HCT116 (cell line): ENCODE results near the gene SPSB4. TPM values are rescaled to one million over a fixed set of nuclear protein-coding genes. Genes with fewer than 3 reads are reported as not detected.

Experiments
- ATAC-seq: fragments of 200-7000 bp; cut with Tn5 transposase; 2 replicates; pipeline ENCODE4 v1.9.1; 2020; ENCODE audit warnings: mild to moderate bottlenecking, moderate library complexity
- BruUV-seq: library from RNA; stranded (reverse); fragments of 400-500 nt; replicated peaks from 2 replicates; lab custom pipeline; 2021; lab: Mats Ljungman, UMichigan
- CTCF ChIA-PET: fragments of 300-600 bp; sonication (Branson Sonifier 250); formaldehyde crosslinking; loops from one replicate; lab custom pipeline; 2021; ENCODE audit warnings: antibody characterized with exemption; lab: Charles Lee
- POLR2A ChIA-PET: fragments of 300-600, 350-600 bp; sonication (Branson Sonifier 250); formaldehyde crosslinking; loops from one replicate; lab custom pipeline; 2021; ENCODE audit warnings: antibody characterized with exemption; lab: Charles Lee
- RAD21 ChIA-PET, 2 experiments: fragments of 300-600 bp; sonication (Branson Sonifier 250); formaldehyde crosslinking; loops; one replicate each; lab custom pipeline; 2023; ENCODE audit warnings: low total read pairs in 2 of 2; ENCODE audit not compliant: uncharacterized antibody in 2 of 2, unreplicated experiment in 2 of 2, low non-redundant PET in 1 of 2; lab: Charles Lee
- DNase-seq: peaks from one replicate; pipeline ENCODE4 v3.0.0-alpha.2; 2010; ENCODE audit warnings: low read depth, low spot score
- H2AFZ ChIP-seq: fragments of 200-600 bp; shearing (Covaris generic), sonication (generic); 2 replicates; pipeline ENCODE4 v1.6.1; 2017; ENCODE audit warnings: low read depth, mixed run types, mixed read lengths, antibody characterized with exemption, low read length; ENCODE audit not compliant: poor library complexity, severe bottlenecking
- H3K27ac ChIP-seq: 2 replicates; pipeline ENCODE4 v1.5.1; 2012; ENCODE audit warnings: low read depth, low read length
- H3K27me3 ChIP-seq: fragments of 200-600 bp; sonication (generic); 2 replicates; pipeline ENCODE4 v1.6.1; 2016; ENCODE audit warnings: mixed run types, low read length, mixed read lengths; ENCODE audit not compliant: insufficient read depth
- H3K36me3 ChIP-seq, 2 experiments: fragments of 200-500 bp in 1 of 2; fragments of 200-600 bp in 1 of 2; sonication (Bioruptor generic) in 1 of 2; sonication (generic) in 1 of 2; 2 replicates each; pipeline versions ENCODE4 v1.5.1 to v1.6.1; 2014 to 2016; ENCODE audit warnings: low read length in 2 of 2, inconsistent platforms in 1 of 2, mixed read lengths in 1 of 2, mixed run types in 1 of 2; ENCODE audit not compliant: insufficient read depth in 2 of 2, control insufficient read depth in 1 of 2
- H3K4me1 ChIP-seq, 2 experiments: fragments of 200-600 bp in 1 of 2; sonication (generic) in 1 of 2; 2 replicates each; pipeline versions ENCODE4 v1.5.1 to v1.6.1; 2012 to 2017; ENCODE audit warnings: low read length in 2 of 2, inconsistent platforms in 1 of 2, mild to moderate bottlenecking in 1 of 2, mixed read lengths in 1 of 2, mixed run types in 1 of 2, moderate library complexity in 1 of 2; ENCODE audit not compliant: insufficient read depth in 2 of 2, control insufficient read depth in 1 of 2
- H3K4me2 ChIP-seq: fragments of 200-600 bp; sonication (generic); 2 replicates; pipeline ENCODE4 v1.6.1; 2017; ENCODE audit warnings: mixed run types, low read length, mixed read lengths
- H3K4me3 ChIP-seq, 2 experiments: fragments of 200-600 bp in 1 of 2; sonication (generic) in 1 of 2; replicated peaks in 1 of 2; 2 replicates each; pipeline ENCODE4 v1.5.1; 2011 to 2016; ENCODE audit warnings: low read length in 2 of 2, control low read depth in 1 of 2, low read depth in 1 of 2, mild to moderate bottlenecking in 1 of 2, mixed read lengths in 1 of 2, mixed run types in 1 of 2
- H3K79me2 ChIP-seq: fragments of 200-600 bp; sonication (generic); 2 replicates; pipeline ENCODE4 v1.6.1; 2017; ENCODE audit warnings: mild to moderate bottlenecking, mixed run types, low read length, moderate library complexity, mixed read lengths; ENCODE audit not compliant: insufficient read depth
- H3K9ac ChIP-seq: fragments of 200-600 bp; sonication (generic); 2 replicates; pipeline ENCODE4 v1.6.1; 2016; ENCODE audit warnings: low read length, mixed read lengths
- H3K9me2 ChIP-seq: fragments of 200-600 bp; sonication (generic), shearing (Covaris generic); 2 replicates; pipeline ENCODE4 v1.6.1; 2017; ENCODE audit warnings: mixed run types, mild to moderate bottlenecking, moderate library complexity; ENCODE audit not compliant: insufficient read depth
- H3K9me3 ChIP-seq, 2 experiments: fragments of 200-500 bp in 1 of 2; fragments of 200-600 bp in 1 of 2; sonication (Bioruptor generic) in 1 of 2; sonication (generic) in 1 of 2; 2 replicates each; pipeline ENCODE4 v1.6.1; 2014 to 2017; ENCODE audit warnings: low read length in 2 of 2, mixed read lengths in 2 of 2, inconsistent platforms in 1 of 2, low read depth in 1 of 2, mild to moderate bottlenecking in 1 of 2, mixed run types in 1 of 2, moderate library complexity in 1 of 2; ENCODE audit not compliant: control insufficient read depth in 1 of 2, insufficient read depth in 1 of 2
- H4K20me1 ChIP-seq: fragments of 200-600 bp; sonication (generic), shearing (Covaris generic); 2 replicates; pipeline ENCODE4 v1.6.1; 2017; ENCODE audit warnings: mixed run types, mild to moderate bottlenecking, moderate library complexity; ENCODE audit not compliant: insufficient read depth
- CBX3 ChIP-seq: IDR thresholded peaks from 2 replicates; pipeline ENCODE4 v1.6.1; 2012; ENCODE audit warnings: low read depth
- EZH2phosphoT487 ChIP-seq: fragments of 200-600 bp; IDR thresholded peaks from 2 replicates; pipeline ENCODE4 v1.6.1; 2018; ENCODE audit warnings: antibody characterized with exemption, borderline replicate concordance
- FOSL1 ChIP-seq: IDR thresholded peaks from 2 replicates; pipeline ENCODE4 v1.6.1; 2012; ENCODE audit warnings: low read depth
- POLR2AphosphoS5 ChIP-seq: IDR thresholded peaks from 2 replicates; pipeline ENCODE4 v1.6.1; 2011; ENCODE audit warnings: mild to moderate bottlenecking, low read depth, low read length, moderate library complexity
- RAD21 ChIP-seq: IDR thresholded peaks from 2 replicates; pipeline ENCODE4 v1.6.1; 2012; ENCODE audit warnings: low read depth, mild to moderate bottlenecking
- ZFX ChIP-seq: fragments of 450-650 bp; IDR thresholded peaks from 2 replicates; pipeline ENCODE4 v1.6.1; 2017
- intact Hi-C: fragments of 100-400 bp; cut with micrococcal nuclease; formaldehyde crosslinking; loops from 2 replicates; pipeline ENCODE4 v1.10.0; 2022
- total RNA-seq: library from RNA; stranded (reverse); gene quantifications from one replicate; pipeline ENCODE4 v1.2.1, GENCODE V29; 2021; ENCODE audit not compliant: unreplicated experiment
- TF ChIP-seq, protein P1 (sequence below): IDR thresholded peaks from 2 replicates; pipeline ENCODE4 v1.6.1; 2012
- TF ChIP-seq, protein P2 (sequence below): IDR thresholded peaks from 2 replicates; pipeline ENCODE4 v1.6.1; 2012
- TF ChIP-seq, protein P3 (sequence below): IDR thresholded peaks from 2 replicates; pipeline ENCODE4 v1.6.1; 2011; ENCODE audit warnings: mild to moderate bottlenecking, low read length, moderate library complexity; ENCODE audit not compliant: insufficient replicate concordance; ENCODE audit errors: extremely low read depth

The SPSB4 gene
- total RNA-seq, 1 experiment from 2014 or later, result 0.57 TPM

DNA sequence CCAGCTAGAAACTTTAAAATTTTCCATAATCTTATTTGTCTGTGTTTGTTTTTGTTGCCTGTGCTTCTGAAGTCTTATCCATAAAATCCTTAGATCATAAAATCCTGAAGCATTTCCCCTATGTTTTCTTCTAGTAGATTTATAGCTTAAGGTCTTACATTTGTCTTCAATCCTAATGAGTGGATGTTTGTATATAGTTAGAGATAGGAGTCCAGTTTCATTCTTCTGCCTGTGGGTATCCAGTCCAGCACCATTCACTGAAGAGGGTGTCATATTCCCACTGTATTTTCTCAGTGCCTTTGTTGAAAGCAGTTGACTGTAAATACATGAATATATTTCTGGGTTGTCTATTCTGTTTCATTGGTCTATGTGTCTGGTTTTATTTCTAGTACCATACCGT is 44.8 kb upstream of the SPSB4 start:
- ChIA-PET RAD21 (no interaction called here), CTCF (interaction anchor here (1.3 kb wide), 1 partner anchor 109 kb away, joined by 3 read pairs; no protein-coding TSS in a partner anchor), POLR2A (no interaction called here)
- intact Hi-C loops, result loop anchor here (10.0 kb wide), 1 partner anchor 448 kb away; no protein-coding TSS in a partner anchor
- H3K27ac ChIP-seq, result no peak overlapping the region
- ATAC-seq, result no peak
- H3K9me3 ChIP-seq, result no peaks in the 10 kb centered on the region
- no peak overlapping the region for H3K4me3 ChIP-seq
- H2AFZ ChIP-seq, result no peak overlapping the region
- no peak for DNase-seq
- H3K36me3 ChIP-seq, result no peaks in the 10 kb centered on the region
- no peaks in the 10 kb centered on the region for H3K9me2 ChIP-seq
- no peaks in the 10 kb centered on the region for H3K27me3 ChIP-seq
- H3K4me2 ChIP-seq, result no peak overlapping the region
- no peaks in the 10 kb centered on the region for H3K79me2 ChIP-seq
- BruUV-seq, result no TSS peak
- no peak for TF ChIP-seq POLR2AphosphoS5
- TF ChIP-seq, all 23 proteins: peak for 0
- no peak overlapping the region for H3K9ac ChIP-seq
- H3K4me1 ChIP-seq, result peaks cover 0 to under 1% of the 10 kb centered on the region in 2 experiments; a peak in 1 of 4 replicates
- no peaks in the 10 kb centered on the region for H4K20me1 ChIP-seq

DNA sequence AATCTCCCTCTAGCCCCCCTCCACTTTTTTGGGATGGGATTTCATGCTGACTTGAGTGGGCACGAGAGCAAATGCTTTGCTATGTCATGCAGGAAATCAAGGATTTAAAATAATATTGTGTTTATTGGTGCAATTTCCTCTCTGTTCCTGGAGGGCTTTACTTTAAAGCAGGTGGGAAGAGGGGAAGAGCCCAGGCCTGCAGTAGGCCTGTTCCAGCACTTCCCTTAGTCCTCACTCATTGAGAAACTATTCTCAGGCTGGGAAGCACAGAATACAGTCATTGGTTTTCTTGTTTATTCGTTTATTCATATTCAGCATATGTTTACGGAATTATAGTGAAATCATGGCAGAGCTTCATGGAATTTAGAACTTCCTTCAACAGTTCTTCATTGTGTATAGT is 41.7 kb upstream of the SPSB4 start:
- Histone ChIP-seq H3K4me3 (no peak overlapping the region), H4K20me1 (no peaks in the 10 kb centered on the region), H3K36me3 (no peaks in the 10 kb centered on the region), H3K9ac (no peak overlapping the region), H3K4me1 (peaks cover 0 to 7% of the 10 kb centered on the region in 2 experiments; a peak in 1 of 4 replicates), H2AFZ (no peak overlapping the region), H3K9me3 (no peaks in the 10 kb centered on the region), H3K27ac (no peak overlapping the region), H3K27me3 (no peaks in the 10 kb centered on the region), H3K4me2 (no peak overlapping the region), H3K79me2 (no peaks in the 10 kb centered on the region), H3K9me2 (no peaks in the 10 kb centered on the region)
- BruUV-seq, result no TSS peak
- ATAC-seq, result no peak
- no peak for DNase-seq
- ChIA-PET CTCF (interaction anchor here (1.4 to 2.0 kb wide), 3 partner anchors 95 to 183 kb away, joined by 3 to 6 read pairs (median 6); no protein-coding TSS in a partner anchor), POLR2A (no interaction called here), RAD21 (no interaction called here)
- intact Hi-C loops, result loop anchor here (10.0 kb wide), 1 partner anchor 445 kb away; no protein-coding TSS in a partner anchor
- TF ChIP-seq, protein P1, sequence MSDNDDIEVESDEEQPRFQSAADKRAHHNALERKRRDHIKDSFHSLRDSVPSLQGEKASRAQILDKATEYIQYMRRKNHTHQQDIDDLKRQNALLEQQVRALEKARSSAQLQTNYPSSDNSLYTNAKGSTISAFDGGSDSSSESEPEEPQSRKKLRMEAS, result no peak
- TF ChIP-seq, protein P2, sequence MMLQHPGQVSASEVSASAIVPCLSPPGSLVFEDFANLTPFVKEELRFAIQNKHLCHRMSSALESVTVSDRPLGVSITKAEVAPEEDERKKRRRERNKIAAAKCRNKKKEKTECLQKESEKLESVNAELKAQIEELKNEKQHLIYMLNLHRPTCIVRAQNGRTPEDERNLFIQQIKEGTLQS, result no peak
- TF ChIP-seq RAD21, result no peak
- TF ChIP-seq FOSL1, result no peak
- no peak for TF ChIP-seq CBX3
- TF ChIP-seq ZFX, result no peak
- TF ChIP-seq EZH2phosphoT487, result no peak
- TF ChIP-seq, protein P3, sequence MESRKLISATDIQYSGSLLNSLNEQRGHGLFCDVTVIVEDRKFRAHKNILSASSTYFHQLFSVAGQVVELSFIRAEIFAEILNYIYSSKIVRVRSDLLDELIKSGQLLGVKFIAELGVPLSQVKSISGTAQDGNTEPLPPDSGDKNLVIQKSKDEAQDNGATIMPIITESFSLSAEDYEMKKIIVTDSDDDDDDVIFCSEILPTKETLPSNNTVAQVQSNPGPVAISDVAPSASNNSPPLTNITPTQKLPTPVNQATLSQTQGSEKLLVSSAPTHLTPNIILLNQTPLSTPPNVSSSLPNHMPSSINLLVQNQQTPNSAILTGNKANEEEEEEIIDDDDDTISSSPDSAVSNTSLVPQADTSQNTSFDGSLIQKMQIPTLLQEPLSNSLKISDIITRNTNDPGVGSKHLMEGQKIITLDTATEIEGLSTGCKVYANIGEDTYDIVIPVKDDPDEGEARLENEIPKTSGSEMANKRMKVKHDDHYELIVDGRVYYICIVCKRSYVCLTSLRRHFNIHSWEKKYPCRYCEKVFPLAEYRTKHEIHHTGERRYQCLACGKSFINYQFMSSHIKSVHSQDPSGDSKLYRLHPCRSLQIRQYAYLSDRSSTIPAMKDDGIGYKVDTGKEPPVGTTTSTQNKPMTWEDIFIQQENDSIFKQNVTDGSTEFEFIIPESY, result no peak
